GM12878 (cell line): ENCODE measurements around the gene SV2A. TPM values are rescaled to one million over a fixed set of nuclear protein-coding genes. Genes with fewer than 3 reads are reported as not detected.

Experiments used
- CREM ChIP-seq: IDR thresholded peaks from 2 replicates; pipeline ENCODE4 v1.6.1; 2014; ENCODE audit warnings: antibody characterized with exemption, low read depth
- EED ChIP-seq: sonication (generic); IDR thresholded peaks from 2 replicates; pipeline ENCODE4 v1.6.1; 2016; ENCODE audit warnings: antibody characterized with exemption, low read depth
- ELK1 ChIP-seq: IDR thresholded peaks from 2 replicates; pipeline ENCODE4 v1.6.1; 2012; ENCODE audit warnings: low read depth, low read length, improper control_type of control experiment
- HCFC1 ChIP-seq: fragments of 150-350 bp; IDR thresholded peaks from 2 replicates; pipeline ENCODE4 v1.6.1; 2014; ENCODE audit warnings: low read length
- IKZF1 ChIP-seq: fragments of 450-650 bp; conservative IDR thresholded peaks from 2 replicates; pipeline ENCODE4 v1.6.1; 2017; ENCODE audit warnings: antibody characterized with exemption, mild to moderate bottlenecking
- IKZF2 ChIP-seq, 2 experiments: fragments of 450-650 bp; IDR thresholded peaks; 2 replicates each; pipeline ENCODE4 v1.6.1; 2017; ENCODE audit warnings: mild to moderate bottlenecking in 2 of 2, moderate library complexity in 2 of 2
- JUNB ChIP-seq: IDR thresholded peaks from 2 replicates; pipeline ENCODE4 v1.6.1; 2016; ENCODE audit warnings: antibody characterized with exemption, mild to moderate bottlenecking
- JUND ChIP-seq: IDR thresholded peaks from 2 replicates; pipeline ENCODE4 v1.6.1; 2012; ENCODE audit warnings: low read depth, mild to moderate bottlenecking, low read length, improper control_type of control experiment, moderate library complexity
- KAT2A ChIP-seq: conservative IDR thresholded peaks from 2 replicates; pipeline ENCODE4 v1.6.1; 2011; ENCODE audit warnings: low read depth, low read length; ENCODE audit not compliant: control insufficient read depth
- MLLT1 ChIP-seq: fragments of 450-650 bp; IDR thresholded peaks from 2 replicates; pipeline ENCODE4 v1.6.1; 2016; ENCODE audit warnings: mild to moderate bottlenecking
- MTA2 ChIP-seq: fragments of 450-650 bp; IDR thresholded peaks from 2 replicates; pipeline ENCODE4 v1.6.1; 2016; ENCODE audit warnings: low read depth, mild to moderate bottlenecking, moderate library complexity
- NFYB ChIP-seq: IDR thresholded peaks from 2 replicates; pipeline ENCODE4 v1.6.1; 2011; ENCODE audit warnings: low read depth, mild to moderate bottlenecking, low read length, improper control_type of control experiment, moderate library complexity; ENCODE audit not compliant: insufficient read depth
- NKRF ChIP-seq: fragments of 450-650 bp; conservative IDR thresholded peaks from 2 replicates; pipeline ENCODE4 v1.6.1; 2017; ENCODE audit warnings: mild to moderate bottlenecking, moderate library complexity
- PBX3 ChIP-seq: IDR thresholded peaks from 2 replicates; pipeline ENCODE4 v1.6.1; 2011; ENCODE audit warnings: mild to moderate bottlenecking, low read depth, low read length, moderate library complexity; ENCODE audit not compliant: insufficient replicate concordance
- PKNOX1 ChIP-seq: fragments of 450-650 bp; IDR thresholded peaks from 2 replicates; pipeline ENCODE4 v1.6.1; 2016; ENCODE audit warnings: mild to moderate bottlenecking
- RUNX3 ChIP-seq: IDR thresholded peaks from 2 replicates; pipeline ENCODE4 v1.6.1; 2012; ENCODE audit warnings: low read length, inconsistent platforms
- SMARCA5 ChIP-seq: fragments of 450-650 bp; IDR thresholded peaks from 2 replicates; pipeline ENCODE4 v1.6.1; 2017; ENCODE audit warnings: mild to moderate bottlenecking
- SREBF1 ChIP-seq: IDR thresholded peaks from 2 replicates; pipeline ENCODE4 v1.6.1; 2012; ENCODE audit warnings: mild to moderate bottlenecking, low read length
- SUZ12 ChIP-seq: fragments of 200-600 bp; sonication (generic); IDR thresholded peaks from one replicate; pipeline ENCODE4 v1.6.1; 2018; ENCODE audit warnings: antibody characterized with exemption, mild to moderate bottlenecking; ENCODE audit not compliant: unreplicated experiment
- TARDBP ChIP-seq: IDR thresholded peaks from 2 replicates; pipeline ENCODE4 v1.6.1; 2016; ENCODE audit warnings: borderline replicate concordance
- TCF12 ChIP-seq: IDR thresholded peaks from 2 replicates; pipeline ENCODE4 v1.6.1; 2011; ENCODE audit warnings: low read depth, mild to moderate bottlenecking, low read length
- USF1 ChIP-seq: IDR thresholded peaks from 2 replicates; pipeline ENCODE4 v1.6.1; 2011; ENCODE audit warnings: borderline replicate concordance, low read depth, mild to moderate bottlenecking, moderate library complexity, mixed read lengths, low read length; ENCODE audit not compliant: insufficient read depth; ENCODE audit errors: extremely low read length
- polyA plus RNA-seq, 11 experiments: library from polyadenylated mRNA; depleted of rRNA in 4 of 11; unstranded in 6 of 11; stranded (reverse) in 5 of 11; fragments of >200 nt; fragmentation: Nextera tagmentation in 4 of 11; fragmentation: Illumina TruSeq in 1 of 11; extraction: Ambion mirVana in 4 of 11; extraction: Trizol in 1 of 11; gene quantifications; 1 replicate in 1 of 11; 2 replicates in 10 of 11; pipeline versions ENCODE4 v1.2.1 to v1.2.3, GENCODE V29; 2011 to 2016; ENCODE audit warnings: inconsistent platforms in 2 of 11, missing spikeins in 2 of 11, low read depth in 1 of 11
- total RNA-seq, 4 experiments: library from RNA; depleted of rRNA in 3 of 4; stranded (reverse); fragments of >200 nt in 3 of 4; fragmentation: Illumina TruSeq in 1 of 4; extraction: Trizol in 1 of 4; gene quantifications; 2 replicates each; pipeline versions ENCODE4 v1.2.1 to v1.2.3, GENCODE V29; 2013 to 2021

Gene SV2A
- total and polyA plus RNA-seq, 10 of the 15 experiments (the other 5 are each of a cell fraction or from before 2014, with no cell fraction given) = 0.39 to 11.6 (median 5.4) TPM

GRCh38 chr1:149884433-149885338 lies 33.0 kb downstream of the SV2A start (continued):
- TF ChIP-seq PBX3 (peak; percentile 75), SREBF1 (no peak), EED (peak; percentile 64; the same call in 1 of the 2 replicates), MTA2 (peak; percentile 29; the same call in 1 of the 2 replicates), RUNX3 (0 out of 2 replicates have a peak, but pooled peaks have one; percentile 16), HCFC1 (no peak), NFYB (0 out of 2 replicates have a peak, but pooled peaks have one; percentile 37), USF1 (no peak), JUND (no peak), PKNOX1 (peak; percentile 93), SUZ12 (no peak), ELK1 (no peak), TCF12 (0 out of 2 replicates have a peak, but pooled peaks have one; percentile 26), JUNB (0 out of 2 replicates have a peak, but pooled peaks have one; percentile 4), TARDBP (no peak), IKZF2 (IDR thresholded peaks at IDR 0.05) (peak; percentile 60 to 68), CREM (0 out of 2 replicates have a peak, but pooled peaks have one; percentile 11), IKZF1 (peak; percentile 55), SMARCA5 (0 out of 2 replicates have a peak, but pooled peaks have one; percentile 14), NKRF (no peak; the same call in 1 of the 2 replicates), KAT2A (no peak), MLLT1 (no peak)
